Measurements from ENCODE around the gene SNX30.

DNA sequence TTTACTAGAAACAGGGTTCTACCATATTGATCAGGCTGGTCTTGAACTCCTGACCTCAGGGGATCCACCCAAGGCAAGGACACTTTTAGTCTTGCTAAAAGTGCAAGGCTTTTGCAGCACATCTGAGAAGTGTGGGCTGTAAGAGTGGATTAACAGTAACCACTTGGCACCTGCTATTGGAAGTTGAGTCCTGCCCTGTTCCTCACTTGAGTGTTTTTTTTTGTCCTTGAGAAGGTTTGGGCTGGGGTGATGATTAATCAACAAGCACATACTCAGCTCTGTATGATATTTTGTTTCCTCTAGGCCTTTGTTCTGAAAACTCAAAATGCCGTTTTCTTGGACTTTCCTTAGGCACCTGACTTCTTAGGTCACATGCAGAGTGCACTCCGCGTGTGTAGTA, 37.4 kb downstream of the SNX30 start:
- TF ChIP-seq, protein P1, sequence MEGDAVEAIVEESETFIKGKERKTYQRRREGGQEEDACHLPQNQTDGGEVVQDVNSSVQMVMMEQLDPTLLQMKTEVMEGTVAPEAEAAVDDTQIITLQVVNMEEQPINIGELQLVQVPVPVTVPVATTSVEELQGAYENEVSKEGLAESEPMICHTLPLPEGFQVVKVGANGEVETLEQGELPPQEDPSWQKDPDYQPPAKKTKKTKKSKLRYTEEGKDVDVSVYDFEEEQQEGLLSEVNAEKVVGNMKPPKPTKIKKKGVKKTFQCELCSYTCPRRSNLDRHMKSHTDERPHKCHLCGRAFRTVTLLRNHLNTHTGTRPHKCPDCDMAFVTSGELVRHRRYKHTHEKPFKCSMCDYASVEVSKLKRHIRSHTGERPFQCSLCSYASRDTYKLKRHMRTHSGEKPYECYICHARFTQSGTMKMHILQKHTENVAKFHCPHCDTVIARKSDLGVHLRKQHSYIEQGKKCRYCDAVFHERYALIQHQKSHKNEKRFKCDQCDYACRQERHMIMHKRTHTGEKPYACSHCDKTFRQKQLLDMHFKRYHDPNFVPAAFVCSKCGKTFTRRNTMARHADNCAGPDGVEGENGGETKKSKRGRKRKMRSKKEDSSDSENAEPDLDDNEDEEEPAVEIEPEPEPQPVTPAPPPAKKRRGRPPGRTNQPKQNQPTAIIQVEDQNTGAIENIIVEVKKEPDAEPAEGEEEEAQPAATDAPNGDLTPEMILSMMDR (IDR thresholded peaks at IDR 0.05): no peak
- no peak for TF ChIP-seq POLR2A (IDR thresholded peaks at IDR 0.05)

All from prostate gland (tissue), 2 donors.